ENCODE results near the gene RPS8. TPM values are rescaled to one million over a fixed set of nuclear protein-coding genes. Genes with fewer than 3 reads are reported as not detected.

Gene RPS8
- total and polyA plus RNA-seq, 4 donors = 258 to 891 (median 575) TPM

DNA sequence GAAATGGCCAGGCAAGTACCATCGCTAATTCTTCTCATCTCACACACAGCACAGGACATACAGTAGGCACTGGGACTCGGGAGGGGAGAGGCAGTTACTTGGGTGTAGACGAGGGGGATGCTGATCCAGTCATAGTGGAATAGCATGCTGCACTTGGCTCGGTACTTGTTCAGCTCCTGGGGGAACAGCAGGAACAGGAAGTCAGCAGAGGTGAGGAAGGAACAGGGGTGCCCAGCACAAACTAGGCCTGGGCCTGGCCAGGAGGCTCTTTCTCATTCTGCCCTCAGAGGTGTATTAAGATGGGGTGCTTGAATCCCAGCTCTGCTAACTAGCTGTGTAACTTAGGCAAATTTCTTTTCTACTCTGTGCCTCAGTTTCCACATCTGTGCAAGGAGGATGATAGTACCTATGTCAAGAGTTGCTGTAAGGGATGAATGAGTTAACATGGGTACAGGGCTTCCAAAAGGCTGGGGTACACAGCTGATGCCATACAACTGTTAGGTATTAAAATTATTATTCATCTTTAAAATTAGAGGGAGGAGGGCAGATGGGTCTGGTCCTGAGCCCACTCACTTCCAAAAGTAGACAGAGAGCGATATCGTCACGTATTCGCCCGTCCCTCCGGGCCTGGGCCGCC is 10.3 kb downstream of the RPS8 start:
- WGBS = 38% methylated on average over 11 of the region's 11 CpGs
- Histone ChIP-seq H3K9me3 (ENCODE audit: control insufficient read depth in 4 of 4, low read length in 3 of 4) (no peaks in the 10 kb centered on the region), H3K4me3 (ENCODE audit: low read depth in 1 of 3, low read length in 3 of 3) (no peak overlapping the region), H3K4me1 (ENCODE audit: control insufficient read depth in 4 of 4, insufficient read depth in 4 of 4, low read length in 3 of 4) (peaks cover 6 to 21% (median 13%) of the 10 kb centered on the region in 4 donors), H3K9ac (ENCODE audit: low read depth in 1 of 2, low read length in 2 of 2) (peak overlapping the region; percentile 21 to 26), H3K36me3 (ENCODE audit: control insufficient read depth in 4 of 4, insufficient read depth in 3 of 4, low read depth in 1 of 4, low read length in 3 of 4) (peaks cover 0 to 4% (median under 1%) of the 10 kb centered on the region in 4 donors), H3K27me3 (ENCODE audit: control insufficient read depth in 4 of 4, insufficient read depth in 4 of 4, low read length in 3 of 4) (no peaks in the 10 kb centered on the region), H3K27ac (ENCODE audit: low read depth in 1 of 2, low read length in 2 of 2) (no peak overlapping the region)
- DNase-seq (ENCODE audit: low spot score) = no peak
- TF ChIP-seq JUND (IDR thresholded peaks at IDR 0.05) (no peak), FOXA1 (IDR thresholded peaks at IDR 0.05) (no peak), RAD21 (IDR thresholded peaks at IDR 0.05) (no peak), EGR1 (IDR thresholded peaks at IDR 0.05; ENCODE audit: low read depth in 2 of 2) (no peak), FOXA2 (IDR thresholded peaks at IDR 0.05) (no peak), SP1 (IDR thresholded peaks at IDR 0.05) (no peak), RXRA (IDR thresholded peaks at IDR 0.05) (no peak), GABPA (IDR thresholded peaks at IDR 0.05 in 1 of 2, conservative IDR thresholded peaks at IDR 0.05 in 1 of 2) (no peak), HNF4G (IDR thresholded peaks at IDR 0.05) (no peak)
- TF ChIP-seq, protein P1, sequence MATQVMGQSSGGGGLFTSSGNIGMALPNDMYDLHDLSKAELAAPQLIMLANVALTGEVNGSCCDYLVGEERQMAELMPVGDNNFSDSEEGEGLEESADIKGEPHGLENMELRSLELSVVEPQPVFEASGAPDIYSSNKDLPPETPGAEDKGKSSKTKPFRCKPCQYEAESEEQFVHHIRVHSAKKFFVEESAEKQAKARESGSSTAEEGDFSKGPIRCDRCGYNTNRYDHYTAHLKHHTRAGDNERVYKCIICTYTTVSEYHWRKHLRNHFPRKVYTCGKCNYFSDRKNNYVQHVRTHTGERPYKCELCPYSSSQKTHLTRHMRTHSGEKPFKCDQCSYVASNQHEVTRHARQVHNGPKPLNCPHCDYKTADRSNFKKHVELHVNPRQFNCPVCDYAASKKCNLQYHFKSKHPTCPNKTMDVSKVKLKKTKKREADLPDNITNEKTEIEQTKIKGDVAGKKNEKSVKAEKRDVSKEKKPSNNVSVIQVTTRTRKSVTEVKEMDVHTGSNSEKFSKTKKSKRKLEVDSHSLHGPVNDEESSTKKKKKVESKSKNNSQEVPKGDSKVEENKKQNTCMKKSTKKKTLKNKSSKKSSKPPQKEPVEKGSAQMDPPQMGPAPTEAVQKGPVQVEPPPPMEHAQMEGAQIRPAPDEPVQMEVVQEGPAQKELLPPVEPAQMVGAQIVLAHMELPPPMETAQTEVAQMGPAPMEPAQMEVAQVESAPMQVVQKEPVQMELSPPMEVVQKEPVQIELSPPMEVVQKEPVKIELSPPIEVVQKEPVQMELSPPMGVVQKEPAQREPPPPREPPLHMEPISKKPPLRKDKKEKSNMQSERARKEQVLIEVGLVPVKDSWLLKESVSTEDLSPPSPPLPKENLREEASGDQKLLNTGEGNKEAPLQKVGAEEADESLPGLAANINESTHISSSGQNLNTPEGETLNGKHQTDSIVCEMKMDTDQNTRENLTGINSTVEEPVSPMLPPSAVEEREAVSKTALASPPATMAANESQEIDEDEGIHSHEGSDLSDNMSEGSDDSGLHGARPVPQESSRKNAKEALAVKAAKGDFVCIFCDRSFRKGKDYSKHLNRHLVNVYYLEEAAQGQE (IDR thresholded peaks at IDR 0.05) = no peak
- TF ChIP-seq, protein P2, sequence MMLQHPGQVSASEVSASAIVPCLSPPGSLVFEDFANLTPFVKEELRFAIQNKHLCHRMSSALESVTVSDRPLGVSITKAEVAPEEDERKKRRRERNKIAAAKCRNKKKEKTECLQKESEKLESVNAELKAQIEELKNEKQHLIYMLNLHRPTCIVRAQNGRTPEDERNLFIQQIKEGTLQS (IDR thresholded peaks at IDR 0.05) = no peak
- TF ChIP-seq, protein P3, sequence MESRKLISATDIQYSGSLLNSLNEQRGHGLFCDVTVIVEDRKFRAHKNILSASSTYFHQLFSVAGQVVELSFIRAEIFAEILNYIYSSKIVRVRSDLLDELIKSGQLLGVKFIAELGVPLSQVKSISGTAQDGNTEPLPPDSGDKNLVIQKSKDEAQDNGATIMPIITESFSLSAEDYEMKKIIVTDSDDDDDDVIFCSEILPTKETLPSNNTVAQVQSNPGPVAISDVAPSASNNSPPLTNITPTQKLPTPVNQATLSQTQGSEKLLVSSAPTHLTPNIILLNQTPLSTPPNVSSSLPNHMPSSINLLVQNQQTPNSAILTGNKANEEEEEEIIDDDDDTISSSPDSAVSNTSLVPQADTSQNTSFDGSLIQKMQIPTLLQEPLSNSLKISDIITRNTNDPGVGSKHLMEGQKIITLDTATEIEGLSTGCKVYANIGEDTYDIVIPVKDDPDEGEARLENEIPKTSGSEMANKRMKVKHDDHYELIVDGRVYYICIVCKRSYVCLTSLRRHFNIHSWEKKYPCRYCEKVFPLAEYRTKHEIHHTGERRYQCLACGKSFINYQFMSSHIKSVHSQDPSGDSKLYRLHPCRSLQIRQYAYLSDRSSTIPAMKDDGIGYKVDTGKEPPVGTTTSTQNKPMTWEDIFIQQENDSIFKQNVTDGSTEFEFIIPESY (IDR thresholded peaks at IDR 0.05) = no peak

DNA sequence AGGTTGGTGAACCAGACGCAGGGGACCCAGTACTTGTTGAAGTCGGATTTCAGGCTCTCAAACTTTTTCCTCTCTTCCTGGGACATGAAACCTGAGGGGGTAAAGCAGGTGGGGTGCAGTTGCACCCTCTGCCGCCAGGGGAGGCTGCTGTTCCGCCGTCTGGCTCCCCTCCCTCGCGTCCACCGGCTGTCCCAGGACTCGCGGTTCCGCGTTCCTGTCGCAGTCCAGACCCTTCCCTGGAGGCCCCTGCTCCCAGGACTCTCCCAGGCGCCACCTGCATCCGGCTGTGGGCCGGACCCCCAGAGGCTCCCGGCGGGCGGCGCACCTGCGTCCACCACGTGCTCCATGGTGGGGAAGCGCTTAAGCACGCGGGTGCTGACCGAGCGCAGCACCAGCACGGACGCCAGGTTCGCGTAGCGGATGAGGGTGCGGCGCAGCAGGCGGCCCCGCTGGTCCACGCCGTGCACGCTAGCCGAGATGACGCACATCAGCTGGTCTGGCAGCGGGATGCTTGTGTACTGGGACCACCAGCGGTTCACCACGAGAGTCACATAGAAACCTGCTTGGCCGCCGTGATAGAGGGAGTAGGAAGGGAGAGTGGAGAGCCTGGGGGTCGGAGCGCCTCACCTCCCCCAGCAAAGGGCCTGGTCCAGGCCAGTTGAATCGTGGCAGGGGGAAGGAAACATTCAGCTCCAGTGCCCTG is 10.9 kb downstream of the RPS8 start:
- TF ChIP-seq, protein P4, sequence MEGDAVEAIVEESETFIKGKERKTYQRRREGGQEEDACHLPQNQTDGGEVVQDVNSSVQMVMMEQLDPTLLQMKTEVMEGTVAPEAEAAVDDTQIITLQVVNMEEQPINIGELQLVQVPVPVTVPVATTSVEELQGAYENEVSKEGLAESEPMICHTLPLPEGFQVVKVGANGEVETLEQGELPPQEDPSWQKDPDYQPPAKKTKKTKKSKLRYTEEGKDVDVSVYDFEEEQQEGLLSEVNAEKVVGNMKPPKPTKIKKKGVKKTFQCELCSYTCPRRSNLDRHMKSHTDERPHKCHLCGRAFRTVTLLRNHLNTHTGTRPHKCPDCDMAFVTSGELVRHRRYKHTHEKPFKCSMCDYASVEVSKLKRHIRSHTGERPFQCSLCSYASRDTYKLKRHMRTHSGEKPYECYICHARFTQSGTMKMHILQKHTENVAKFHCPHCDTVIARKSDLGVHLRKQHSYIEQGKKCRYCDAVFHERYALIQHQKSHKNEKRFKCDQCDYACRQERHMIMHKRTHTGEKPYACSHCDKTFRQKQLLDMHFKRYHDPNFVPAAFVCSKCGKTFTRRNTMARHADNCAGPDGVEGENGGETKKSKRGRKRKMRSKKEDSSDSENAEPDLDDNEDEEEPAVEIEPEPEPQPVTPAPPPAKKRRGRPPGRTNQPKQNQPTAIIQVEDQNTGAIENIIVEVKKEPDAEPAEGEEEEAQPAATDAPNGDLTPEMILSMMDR (IDR thresholded peaks at IDR 0.05; ENCODE audit: low read depth, low read length, missing input control) = peak; percentile 96
- TF ChIP-seq RAD21 (IDR thresholded peaks at IDR 0.05) (peak; percentile 69 to 81), TAF1 (conservative IDR thresholded peaks at IDR 0.05) (no peak), SP1 (IDR thresholded peaks at IDR 0.05) (no peak)
- Histone ChIP-seq H3K9me3 (ENCODE audit: control insufficient read depth in 4 of 4, low read length in 3 of 4) (no peaks in the 10 kb centered on the region), H3K9ac (ENCODE audit: low read depth in 1 of 2, low read length in 2 of 2) (peak overlapping the region; percentile 21 to 26), H3K36me3 (ENCODE audit: control insufficient read depth in 4 of 4, insufficient read depth in 3 of 4, low read depth in 1 of 4, low read length in 3 of 4) (peaks cover 0 to 2% (median 0%) of the 10 kb centered on the region in 4 donors), H3K27ac (ENCODE audit: low read depth in 1 of 2, low read length in 2 of 2) (peak overlapping the region in 1 of 2 donors; percentile 20), H3K27me3 (ENCODE audit: control insufficient read depth in 4 of 4, insufficient read depth in 4 of 4, low read length in 3 of 4) (no peaks in the 10 kb centered on the region), H3K4me3 (ENCODE audit: low read depth in 1 of 3, low read length in 3 of 3) (peak overlapping the region; percentile 41 to 63 (median 45)), H3K4me1 (ENCODE audit: control insufficient read depth in 4 of 4, insufficient read depth in 4 of 4, low read length in 3 of 4) (peaks cover 6 to 21% (median 13%) of the 10 kb centered on the region in 4 donors)
- 18% methylated on average over 49 of the region's 49 CpGs for WGBS
- peak; percentile 78 for DNase-seq (ENCODE audit: low spot score)
